HG02571 (cell line): ENCODE results near the gene C10orf90.
"Not testable (repeated sequence)": the region's sequence is repeated elsewhere in the genome, so short reads cannot be mapped to it uniquely, and the experiment has no call there.

Experiments
- ATAC-seq: cut with Tn5 transposase; IDR thresholded peaks from one replicate; pipeline ENCODE4 v1.9.1; 2021; ENCODE audit warnings: mild to moderate bottlenecking, moderate library complexity; ENCODE audit not compliant: unreplicated experiment

Gene C10orf90

DNA sequence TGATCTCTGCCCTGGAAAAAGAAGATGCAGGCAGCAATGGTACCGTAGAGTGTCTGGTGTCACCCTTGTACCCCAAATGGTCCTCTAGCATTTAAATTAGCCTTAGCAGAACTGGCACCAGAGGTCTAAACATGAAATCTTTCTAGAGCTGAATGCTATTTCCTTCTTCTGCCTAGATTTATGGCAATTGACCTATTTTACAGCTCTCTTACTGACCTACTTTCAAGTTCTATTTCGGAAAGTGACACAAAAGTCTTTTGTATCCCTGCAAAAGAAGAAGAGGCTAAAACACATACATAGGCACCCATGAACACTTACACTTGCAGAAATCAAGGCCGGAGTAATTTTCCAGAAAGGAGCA is 272.1 kb downstream of the C10orf90 start:
- ATAC-seq = no peak

DNA sequence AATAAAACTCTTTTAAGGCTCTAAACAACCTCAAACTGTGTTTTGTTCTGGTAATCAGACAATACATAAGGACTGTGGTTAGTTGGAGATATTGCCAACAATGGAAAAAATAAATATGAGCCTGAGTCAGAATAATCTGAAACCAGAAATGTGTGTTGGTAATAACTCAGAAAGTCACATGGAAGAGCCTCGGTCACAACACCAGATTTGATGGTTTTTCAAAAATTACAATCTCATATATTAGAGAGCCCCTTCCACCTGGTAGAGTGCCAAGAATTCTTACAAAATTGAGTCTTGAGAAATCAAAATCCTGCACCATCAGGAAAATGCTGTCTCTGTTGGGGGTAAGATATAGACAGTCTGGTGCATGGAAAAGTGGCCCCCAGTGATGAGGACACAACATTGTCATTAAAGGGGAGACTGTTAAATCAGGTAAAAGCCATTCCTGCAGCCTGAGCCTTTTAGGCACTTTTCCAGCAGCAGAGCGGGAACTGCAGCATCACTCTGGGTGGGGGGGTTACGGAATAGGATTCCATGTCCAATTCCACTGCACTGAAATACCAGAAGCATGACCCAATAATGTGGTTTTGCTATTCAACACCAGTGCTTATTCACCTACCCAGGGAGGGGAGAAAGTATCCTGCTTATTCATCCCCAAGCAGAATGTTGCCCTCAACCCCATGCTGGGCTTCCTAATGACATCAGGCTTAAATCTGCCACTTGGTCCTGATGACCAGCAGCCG is 272.7 kb downstream of the C10orf90 start:
- ATAC-seq = no peak

DNA sequence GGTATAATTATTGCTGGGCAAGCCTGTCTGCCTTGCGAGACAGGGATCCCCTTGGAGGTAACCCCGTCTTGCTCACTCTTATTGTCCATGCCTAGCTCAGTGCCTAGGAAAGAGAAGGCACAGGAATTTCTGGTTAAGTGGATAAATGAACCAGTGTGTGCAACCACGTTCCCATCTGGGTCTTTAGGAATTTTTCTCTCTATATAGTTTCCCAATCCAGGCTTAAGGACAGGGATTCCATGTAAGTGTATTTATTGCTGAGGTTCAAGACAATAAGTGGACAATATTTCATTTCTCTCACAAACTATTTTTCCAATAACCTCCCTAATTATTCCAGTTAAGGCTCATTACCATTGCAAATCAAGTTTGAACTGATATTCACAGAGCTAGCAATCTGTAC is 273.3 kb downstream of the C10orf90 start:
- no peak for ATAC-seq

DNA sequence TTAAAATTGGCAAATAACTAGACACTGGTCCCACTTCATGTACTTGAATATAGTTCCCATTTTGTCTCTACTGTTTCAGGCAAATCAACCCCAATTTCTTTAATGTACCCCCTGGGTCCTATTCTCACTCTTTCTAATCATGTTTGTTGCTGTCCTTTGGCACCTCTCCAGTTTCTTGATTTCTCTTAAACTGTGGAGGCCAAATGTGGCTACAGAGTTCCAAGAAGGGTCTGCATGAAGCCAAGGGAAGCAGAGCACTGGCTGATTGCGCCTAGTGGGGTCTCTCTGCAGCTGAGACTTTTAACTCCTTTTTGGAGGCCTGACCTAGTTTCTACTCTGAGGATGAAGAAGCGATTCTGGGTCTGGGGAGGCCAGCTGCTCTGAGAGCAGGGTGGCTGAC is 275.5 kb downstream of the C10orf90 start:
- ATAC-seq = no peak

DNA sequence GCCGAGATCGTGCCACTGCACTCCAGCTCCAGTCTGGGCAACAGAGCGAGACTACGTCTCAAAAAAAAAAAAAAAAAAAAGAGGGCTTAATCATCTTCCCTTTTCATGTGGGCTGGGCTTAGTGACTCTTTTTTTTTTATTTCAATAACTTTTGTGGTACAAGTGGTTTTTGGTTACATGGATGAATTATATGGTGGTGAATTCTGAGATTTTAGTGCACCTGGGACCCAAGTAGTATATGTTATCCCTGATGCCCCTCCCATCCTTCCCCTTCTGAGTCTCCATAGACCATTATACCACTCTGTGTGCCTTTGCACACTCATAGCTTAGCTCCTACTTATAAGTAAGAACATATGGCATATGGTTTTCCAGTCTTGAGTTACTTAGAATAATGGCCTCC is 277.4 kb downstream of the C10orf90 start:
- no peak for ATAC-seq

DNA sequence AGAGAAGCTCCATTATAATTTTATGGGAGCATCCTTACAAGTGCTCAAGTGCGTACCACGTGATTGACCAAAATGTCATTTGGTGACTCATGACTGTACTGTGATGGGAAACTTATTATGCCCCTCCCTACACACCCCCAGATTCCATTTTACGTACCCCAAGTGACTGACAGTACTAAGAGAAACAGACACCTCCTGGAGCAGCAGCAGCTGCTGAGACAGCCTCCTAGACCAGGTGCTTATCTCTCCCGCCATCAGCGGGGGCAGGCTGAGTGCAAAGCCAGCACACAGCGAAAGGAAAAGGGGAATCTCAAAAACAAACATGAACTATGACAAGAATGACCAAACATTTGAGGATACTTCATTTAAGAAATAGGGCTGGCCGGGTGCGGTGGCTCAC is 278.0 kb downstream of the C10orf90 start:
- ATAC-seq = no peak

DNA sequence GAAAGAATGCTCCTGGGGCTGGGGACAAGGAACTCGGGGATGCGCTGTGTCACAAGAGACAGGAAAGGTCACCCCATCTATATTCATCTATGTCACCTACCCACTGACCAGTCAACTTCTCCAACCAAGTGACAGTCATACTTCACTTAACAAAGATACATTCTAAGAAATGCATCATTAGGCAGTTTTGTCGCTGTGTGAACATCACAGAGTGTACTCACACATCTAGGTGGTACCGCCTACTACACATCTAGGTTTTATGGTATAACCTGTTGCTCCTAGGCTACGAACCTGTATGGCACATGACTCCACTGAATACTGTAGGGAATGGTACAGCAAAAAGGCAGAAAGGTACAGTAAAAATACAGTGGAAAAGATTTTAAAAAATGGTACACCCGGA is 278.4 kb downstream of the C10orf90 start:
- ATAC-seq = no peak

DNA sequence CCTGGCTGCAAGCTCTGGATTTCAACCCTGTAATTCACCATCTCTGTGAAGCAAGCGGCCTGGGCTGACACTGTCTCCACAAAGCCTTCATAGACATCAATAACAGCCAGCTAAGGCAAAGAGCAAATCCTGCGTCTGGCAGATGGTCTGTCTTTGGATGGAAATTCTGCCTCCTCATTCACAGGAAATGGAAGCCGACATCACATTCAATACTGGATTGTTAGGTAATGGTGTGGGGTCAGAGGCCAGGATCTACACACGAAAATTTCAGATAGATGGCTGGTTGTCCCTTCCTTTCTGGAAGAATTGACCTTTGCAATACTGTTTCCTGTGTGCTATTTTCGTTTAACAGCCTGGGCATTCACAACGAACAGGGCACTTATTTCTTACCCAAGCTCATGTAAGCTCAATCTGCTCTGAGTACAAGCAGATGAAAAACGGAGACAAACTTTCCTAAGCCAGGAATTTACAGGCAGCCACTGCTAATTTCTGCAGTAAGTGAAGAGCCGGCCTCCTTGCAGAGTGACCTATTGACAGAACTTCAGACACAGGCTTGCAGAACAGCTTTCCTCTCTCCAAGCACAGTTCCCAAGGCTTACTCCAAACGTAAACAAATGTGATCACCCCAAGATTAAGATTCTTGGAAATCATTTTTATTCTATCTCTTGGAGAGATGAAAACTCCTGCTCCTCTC is 279.2 kb downstream of the C10orf90 start:
- ATAC-seq = no peak

DNA sequence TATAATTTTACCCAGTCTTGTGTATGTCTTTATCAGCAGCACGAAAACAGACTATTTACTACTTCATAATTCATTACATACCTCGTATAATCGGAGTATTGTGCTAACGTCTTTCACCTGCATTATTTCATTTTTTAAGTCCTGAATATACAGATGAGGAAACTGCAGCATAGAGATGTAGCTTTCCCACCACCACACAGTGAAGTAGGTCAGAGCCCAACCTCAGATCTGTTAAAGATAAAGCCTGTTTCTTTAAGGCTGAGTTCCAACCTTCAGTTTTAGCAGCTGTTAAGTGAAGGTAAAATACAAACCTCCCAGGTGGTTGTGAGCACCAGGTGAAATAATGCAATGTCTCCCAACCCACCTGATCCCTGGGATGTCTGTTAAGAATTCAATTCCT is 280.2 kb downstream of the C10orf90 start:
- ATAC-seq = no peak

DNA sequence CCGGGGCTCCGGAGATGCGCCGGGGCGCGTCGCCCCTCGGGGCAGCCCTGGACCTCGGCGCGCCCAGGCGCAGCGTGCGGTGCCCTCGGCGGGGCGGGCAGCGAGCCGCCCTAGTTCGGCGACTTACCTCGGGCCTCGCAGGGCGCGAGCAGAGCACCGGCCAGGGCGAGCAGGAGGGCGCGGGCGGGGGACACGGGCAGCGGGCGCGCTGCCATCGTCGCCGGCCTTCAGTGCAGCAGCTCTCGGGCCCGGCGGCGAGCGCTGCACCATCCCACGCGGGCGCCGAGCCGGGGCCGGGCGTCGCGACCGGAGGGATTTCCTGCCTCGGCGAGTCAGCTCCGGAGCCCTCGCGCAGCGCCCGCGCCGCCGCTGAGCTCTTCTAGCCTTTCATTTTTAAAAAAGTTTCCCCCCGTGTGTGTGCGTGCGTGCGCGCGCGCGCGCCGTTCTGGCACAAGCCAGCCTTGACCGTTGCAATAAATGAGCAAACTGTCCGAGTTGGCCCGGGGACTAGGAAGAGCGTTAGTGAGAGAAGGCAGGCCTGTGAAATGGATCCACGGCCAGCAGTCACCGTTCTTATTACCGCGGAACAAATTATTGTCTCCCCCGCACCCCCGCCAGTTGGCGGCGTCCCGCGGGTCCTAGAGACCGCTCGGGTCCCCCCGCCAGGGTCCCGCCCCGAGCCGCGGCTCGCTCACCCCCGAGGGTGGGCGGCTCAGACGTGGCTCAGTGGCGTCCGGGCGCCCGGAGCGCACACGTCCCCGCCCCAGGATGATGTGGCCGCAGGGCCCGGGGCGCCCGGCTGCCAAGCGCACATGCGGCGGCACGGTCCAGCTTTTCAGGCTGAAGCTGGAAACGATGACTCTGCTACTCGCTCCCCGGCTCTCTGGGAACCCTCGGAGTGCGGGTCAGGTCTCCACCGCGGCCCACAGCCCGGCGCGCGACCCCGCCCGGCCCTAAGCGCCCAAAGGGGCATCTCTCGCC is 282.3 kb downstream of the C10orf90 start, which contains the start of gene ADAM12:
ADAM12 (minus strand) TSS at position 547 of the 981 bp plus-strand sequence; CDS start at position 215, 332 bp downstream.
- no peak for ATAC-seq

DNA sequence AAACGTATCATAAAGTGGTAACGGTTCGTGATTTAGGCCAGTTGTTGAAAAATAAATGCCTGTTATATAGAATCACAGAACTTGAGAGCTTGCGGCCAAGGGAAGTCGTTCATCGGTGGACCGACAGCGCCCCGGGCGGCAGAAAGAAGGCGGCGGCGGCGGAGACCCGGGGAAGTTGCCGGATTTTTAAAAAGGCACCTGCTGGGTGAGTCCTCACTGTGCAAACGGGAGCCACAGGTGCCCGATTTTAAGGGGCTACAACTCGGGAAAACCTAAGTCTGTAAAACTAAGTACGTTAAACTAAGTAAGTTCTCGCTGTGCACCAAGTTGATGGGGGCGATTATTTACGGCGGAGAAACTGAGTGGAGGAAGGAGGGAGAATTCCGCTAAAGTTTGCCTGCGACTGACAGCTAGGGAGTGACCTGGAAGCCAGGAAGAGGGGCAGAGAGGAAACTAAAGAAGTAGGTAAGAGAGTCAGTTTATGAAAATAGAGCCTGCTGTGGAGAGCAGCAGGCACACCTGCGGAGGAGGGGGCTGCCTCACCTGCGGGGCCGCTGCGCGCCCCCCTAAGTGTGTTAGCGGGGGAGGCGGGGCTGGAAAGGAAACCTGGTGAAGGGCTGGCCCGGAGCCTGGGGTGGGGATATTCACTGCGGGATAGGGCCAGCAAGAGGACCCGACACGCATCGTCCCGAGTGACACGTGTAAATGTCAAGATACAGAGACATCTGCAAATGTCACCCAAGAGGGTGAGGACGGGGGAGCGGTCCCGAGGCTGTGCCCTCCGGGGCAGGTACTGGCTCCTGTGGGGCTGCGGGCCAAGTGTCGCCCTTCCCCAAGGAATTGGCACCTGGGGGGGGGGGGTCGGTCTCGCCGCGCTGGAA is 283.2 kb downstream of the C10orf90 start:
- no peak for ATAC-seq

DNA sequence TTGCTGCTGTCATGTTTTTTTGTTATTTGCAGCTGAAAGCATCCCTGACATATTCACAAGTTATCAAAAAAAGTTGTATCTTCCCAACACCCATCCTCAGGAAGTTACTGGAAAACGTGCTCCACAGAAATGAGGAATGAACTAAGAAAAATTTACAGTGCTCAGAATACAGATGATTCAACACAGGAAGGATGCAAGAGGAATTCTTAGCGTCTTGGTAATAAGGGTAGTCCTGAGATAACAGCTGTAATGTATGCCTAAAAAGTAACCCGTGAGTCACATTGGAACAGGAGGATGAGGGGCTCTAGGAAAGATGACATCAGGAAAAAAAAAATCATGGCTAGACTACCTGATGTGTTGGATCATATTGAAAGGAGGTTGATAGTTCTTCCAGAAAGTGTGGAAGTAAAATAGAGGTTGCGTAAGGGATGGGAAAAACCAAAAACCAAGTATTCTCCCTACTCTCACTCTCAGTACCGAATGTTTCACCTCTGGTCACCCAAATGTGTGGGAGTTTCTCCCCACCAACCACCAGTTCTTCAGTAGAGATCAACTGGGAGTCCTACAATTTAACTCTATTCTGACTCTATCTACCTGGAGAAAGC is 286.1 kb downstream of the C10orf90 start:
- no peak for ATAC-seq

DNA sequence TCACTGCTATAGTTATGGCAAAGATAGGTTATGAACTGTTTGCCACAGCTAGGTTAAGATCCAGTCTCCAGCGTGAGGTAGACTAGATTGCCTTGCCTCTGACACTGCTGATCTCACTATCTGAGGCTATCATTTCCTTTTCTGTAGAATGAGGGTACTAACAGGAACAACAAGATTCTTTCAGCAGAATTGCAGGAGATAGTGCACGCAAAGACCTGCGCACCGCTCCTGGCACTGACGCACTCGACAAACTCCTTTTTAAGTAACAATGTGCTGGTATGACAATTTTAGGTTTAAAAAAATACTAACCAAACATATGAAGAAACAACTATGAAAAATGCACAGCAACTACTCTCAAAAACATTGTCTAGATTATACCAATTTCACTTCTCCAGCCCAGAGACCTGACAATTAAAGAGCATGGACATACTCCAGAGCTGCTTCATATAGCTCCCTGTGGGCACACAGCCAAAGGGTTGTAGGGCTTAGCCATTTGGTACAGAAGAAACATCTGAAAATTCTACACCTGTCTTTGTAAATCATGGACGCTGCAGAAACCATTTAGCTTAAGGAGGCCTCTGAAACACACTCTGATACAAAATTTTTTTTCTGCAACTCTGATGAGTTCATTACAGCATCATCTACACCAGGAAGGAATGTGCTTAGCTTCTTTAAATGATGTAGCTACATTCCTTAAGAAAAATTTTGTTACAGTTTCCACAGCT is 290.0 kb downstream of the C10orf90 start:
- ATAC-seq = no peak

DNA sequence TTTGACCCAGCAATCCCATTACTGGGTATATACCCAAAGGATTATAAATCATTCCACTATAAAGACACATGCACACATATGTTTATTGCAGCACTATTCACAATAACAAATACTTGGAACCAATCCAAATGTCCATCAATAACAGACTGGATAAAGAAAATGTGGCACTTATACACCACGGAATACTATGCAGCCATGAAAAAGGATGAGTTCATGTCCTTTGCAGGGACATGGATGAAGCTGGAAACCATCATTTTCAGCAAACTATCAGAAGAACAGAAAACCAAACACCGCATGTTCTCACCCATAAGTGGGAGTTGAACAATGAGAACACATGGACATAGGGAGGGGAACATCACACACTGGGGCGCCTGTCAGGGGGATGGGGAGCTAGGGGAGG is 291.3 kb downstream of the C10orf90 start:
- ATAC-seq = not testable (repeated sequence)

DNA sequence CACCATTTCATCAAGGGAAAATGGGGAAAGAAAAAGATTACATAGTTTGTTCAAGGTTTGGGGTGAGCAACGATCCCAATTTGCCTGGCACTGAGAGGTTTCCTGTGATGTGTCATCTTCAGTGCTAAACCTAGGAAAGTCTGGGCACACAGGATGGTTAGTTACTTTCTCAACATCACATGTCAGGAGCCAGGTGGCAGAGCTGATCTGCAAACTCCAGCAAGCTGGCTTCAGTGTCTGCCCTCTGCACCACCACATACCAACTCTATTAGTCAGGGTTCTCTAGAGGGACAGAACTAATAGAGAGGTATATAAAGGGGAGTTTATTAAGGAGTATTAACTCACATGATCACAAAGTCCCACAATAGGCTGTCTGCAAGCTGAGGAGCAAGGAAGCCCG is 293.5 kb downstream of the C10orf90 start:
- ATAC-seq = no peak

DNA sequence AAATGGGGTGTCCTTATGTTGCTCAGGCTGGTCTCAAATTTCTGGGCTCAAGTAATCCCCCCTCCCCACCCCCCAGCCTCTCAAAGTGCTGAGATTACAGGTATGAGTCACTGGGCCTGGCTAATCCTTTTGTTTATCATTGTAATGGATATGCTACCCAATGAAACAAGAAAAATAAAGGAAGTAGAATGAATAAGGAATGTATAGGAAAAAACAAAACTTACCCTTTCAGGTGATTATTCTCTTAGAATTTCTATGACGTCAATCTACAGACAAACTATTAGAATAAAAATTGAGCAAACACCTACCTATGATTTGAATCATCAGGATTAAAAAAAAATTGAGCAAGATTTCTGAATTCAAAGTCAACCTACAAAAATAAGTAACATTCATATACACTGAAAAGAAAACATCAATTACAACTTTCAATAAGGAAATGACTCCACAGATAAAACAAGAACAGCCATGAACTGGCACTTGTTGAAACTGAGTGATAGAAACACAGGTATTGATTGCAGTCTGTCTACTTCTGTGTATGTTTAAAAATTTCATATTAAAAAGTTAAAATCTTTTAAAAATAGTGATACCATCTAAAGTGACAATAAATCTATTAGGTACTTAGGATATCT is 294.5 kb downstream of the C10orf90 start:
- ATAC-seq = no peak

DNA sequence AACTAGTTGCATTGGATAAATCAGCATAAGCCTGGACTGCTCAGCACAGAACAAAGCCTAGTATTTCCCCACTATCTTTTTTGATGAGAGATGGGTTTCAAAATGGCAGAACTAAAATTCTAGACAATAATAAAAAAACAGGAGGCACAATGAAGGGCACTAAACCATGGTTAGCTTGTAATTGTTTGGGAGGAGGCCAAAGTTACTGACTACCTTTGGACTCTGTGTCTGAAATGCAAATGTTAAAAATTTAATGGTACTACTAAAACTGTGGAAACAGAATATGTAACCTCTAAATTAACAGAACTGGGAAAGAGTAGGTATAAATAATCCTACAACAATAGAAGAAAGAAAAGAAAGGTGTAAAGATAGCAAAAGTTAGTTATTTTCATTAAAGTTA is 295.2 kb downstream of the C10orf90 start:
- ATAC-seq = no peak
